KOPT-K1 (cell line): ENCODE results near the gene NXPH3.

Experiments used
- H3K27ac ChIP-seq: fragments of 200-600 bp; sonication (generic); 2 replicates; pipeline ENCODE4 v1.5.1; 2016; ENCODE audit warnings: antibody characterized with exemption, mild to moderate bottlenecking, low read depth, low read length; ENCODE audit not compliant: poor library complexity, severe bottlenecking
- H3K36me3 ChIP-seq: fragments of 200-600 bp; sonication (generic); 2 replicates; pipeline ENCODE4 v1.5.1; 2017; ENCODE audit warnings: antibody characterized with exemption, mild to moderate bottlenecking, low read length, moderate library complexity; ENCODE audit not compliant: insufficient read depth
- H3K9me3 ChIP-seq: fragments of 200-600 bp; sonication (generic); 2 replicates; pipeline ENCODE4 v1.5.1; 2017; ENCODE audit warnings: antibody characterized with exemption, low read length, mild to moderate bottlenecking; ENCODE audit not compliant: insufficient read depth, poor library complexity, severe bottlenecking

NXPH3 gene

GRCh38 chr17:49610883-49611584, 35.4 kb downstream of the NXPH3 start:
- Histone ChIP-seq H3K9me3 (no peaks in the 10 kb centered on the region), H3K36me3 (peaks cover 90% of the 10 kb centered on the region), H3K27ac (no peak overlapping the region)

DNA sequence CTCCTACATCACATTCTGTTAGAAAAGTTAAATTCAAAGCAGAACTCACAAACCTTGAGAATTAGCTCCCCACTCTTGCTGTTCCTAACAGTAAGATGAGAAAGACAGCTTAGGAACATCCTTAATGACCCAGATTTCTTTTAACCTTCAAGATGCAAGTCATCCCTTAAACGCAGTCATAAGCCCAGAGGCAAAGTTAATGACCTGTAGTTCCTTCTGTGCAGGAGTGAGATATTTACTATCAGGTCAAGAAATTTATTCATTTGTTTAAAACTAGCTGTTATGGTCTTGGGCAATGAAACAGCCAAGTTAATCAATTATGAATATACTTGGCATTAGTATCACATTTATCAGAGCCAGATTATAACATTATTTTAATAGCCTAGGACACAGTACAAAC, 37.1 kb downstream of the NXPH3 start:
- H3K9me3 ChIP-seq: no peaks in the 10 kb centered on the region
- peaks cover 90% of the 10 kb centered on the region for H3K36me3 ChIP-seq

DNA sequence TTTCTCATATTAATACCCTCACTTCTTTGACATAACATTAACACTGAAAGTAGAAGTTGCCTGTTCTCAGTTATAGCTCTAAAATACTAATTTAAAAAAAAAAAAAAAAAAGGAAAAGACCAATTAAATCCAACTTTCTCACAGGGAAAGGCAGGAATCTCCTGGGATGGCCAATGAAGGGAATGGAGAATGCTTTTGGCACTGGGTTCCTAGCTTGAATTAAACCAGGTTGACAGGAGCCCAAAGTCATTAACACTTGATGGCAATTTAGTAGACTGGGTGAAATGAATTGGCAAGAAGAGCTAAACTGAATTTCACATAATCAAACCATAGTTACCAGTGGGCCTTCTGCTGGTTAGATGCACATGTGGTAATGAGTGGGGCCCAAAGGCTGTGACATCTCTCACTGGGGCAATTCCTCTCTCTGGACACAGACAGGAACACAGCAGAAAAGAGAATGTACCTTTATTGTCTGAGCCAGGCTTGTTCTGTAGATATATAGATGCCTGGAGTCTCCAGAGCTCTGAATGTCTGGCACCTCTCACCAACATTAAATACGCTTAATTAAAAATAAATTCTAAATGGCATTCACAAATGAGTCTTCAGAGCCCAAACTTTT, 37.6 kb downstream of the NXPH3 start:
- peaks cover 90% of the 10 kb centered on the region for H3K36me3 ChIP-seq
- H3K27ac ChIP-seq: no peak overlapping the region
- no peaks in the 10 kb centered on the region for H3K9me3 ChIP-seq

More for the DNA sequence above, 37.1 kb downstream of the NXPH3 start:
- no peak overlapping the region for H3K27ac ChIP-seq

DNA sequence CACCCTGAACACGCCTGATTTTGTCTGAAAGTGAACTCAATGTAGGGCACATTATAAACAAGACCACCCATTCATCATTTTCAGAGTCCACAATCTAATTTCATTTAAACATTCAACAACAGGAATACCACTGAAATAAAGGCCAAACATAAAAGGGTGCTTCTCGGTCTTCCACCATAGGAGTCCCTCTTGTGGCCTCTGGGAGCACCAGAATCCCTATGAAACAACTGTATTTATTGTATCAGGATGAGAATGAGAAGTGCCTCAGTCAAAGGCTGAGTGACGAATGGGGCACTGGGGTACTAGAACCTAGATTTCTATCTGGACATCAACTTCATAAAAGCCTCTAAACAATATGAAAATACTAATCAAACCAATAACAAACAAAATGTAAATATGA, 40.4 kb downstream of the NXPH3 start:
- Histone ChIP-seq H3K9me3 (no peaks in the 10 kb centered on the region), H3K36me3 (peaks cover 84% of the 10 kb centered on the region), H3K27ac (no peak overlapping the region)

DNA sequence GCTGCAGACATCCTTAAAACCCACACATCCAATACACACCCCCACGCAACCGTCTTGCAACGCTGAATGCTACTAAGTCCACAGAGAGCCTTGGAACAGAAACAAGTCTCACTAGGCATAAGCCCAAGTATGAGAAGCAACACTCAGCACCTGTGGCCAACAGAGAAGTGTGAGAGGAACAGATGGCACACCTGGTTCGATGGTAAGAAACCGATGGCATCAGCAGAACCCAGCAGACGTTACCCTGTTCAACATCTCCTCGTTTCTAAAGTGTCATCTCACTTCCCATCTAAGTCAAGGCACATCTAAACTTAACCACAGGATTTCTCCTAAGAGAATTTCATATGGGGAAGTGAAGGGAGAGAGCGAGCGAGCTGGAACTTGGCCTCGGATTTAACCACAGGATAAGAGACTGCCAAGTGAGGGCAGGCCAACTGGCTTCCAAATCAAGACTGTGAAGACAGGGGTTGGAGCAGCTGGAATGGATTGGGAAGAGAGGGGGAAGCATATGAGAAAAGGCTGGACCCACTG, 41.0 kb downstream of the NXPH3 start:
- Histone ChIP-seq H3K36me3 (peaks cover 84% of the 10 kb centered on the region), H3K27ac (no peak overlapping the region), H3K9me3 (no peaks in the 10 kb centered on the region)

DNA sequence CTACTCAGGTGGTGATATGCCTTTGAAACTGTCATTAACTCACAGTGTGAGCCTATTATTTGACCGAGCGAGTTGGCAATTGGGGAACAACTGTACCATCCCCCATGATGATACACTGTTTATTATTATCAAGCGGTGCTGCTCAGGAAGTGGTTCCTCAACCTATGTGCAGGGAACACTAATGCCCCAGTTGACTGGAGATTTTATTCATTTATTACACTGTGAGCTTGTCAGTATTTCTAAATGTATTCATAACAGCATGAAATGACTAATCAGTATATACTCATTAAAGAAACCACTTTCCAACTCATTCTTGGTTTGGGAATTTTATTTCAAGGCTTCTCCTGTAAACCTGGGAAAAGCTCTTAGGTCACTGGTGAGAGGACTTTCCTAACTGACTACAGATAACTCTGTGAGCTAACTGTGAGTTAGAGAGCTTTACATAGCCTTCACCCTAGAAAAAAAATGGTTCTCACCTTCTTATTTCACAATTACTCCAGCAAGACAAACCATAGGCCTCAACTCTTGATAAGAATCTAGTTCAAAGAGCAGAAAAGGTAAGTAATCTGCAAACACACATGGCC, 42.4 kb downstream of the NXPH3 start:
- H3K36me3 ChIP-seq: peaks cover 85% of the 10 kb centered on the region
- H3K27ac ChIP-seq: no peak overlapping the region

GRCh38 chr17:49621420-49621819, 45.7 kb downstream of the NXPH3 start:
- Histone ChIP-seq H3K9me3 (no peaks in the 10 kb centered on the region), H3K36me3 (peaks cover 67% of the 10 kb centered on the region), H3K27ac (no peak overlapping the region)

More for the DNA sequence above, 42.4 kb downstream of the NXPH3 start:
- no peaks in the 10 kb centered on the region for H3K9me3 ChIP-seq

GRCh38 chr17:49621946-49622529, 46.4 kb downstream of the NXPH3 start:
- Histone ChIP-seq H3K36me3 (peaks cover 61% of the 10 kb centered on the region), H3K27ac (no peak overlapping the region), H3K9me3 (no peaks in the 10 kb centered on the region)

- Histone ChIP-seq H3K36me3 (peaks cover 34% of the 10 kb centered on the region), H3K27ac (no peak overlapping the region), H3K9me3 (no peaks in the 10 kb centered on the region)
Observed at GRCh38 chr17:49624896-49625295, 49.2 kb downstream of the NXPH3 start.

- Histone ChIP-seq H3K9me3 (no peaks in the 10 kb centered on the region), H3K27ac (no peak overlapping the region), H3K36me3 (peaks cover 11% of the 10 kb centered on the region; the same call in 1 of the 2 replicates)
Observed at GRCh38 chr17:49629447-49629846, 53.8 kb downstream of the NXPH3 start.

DNA sequence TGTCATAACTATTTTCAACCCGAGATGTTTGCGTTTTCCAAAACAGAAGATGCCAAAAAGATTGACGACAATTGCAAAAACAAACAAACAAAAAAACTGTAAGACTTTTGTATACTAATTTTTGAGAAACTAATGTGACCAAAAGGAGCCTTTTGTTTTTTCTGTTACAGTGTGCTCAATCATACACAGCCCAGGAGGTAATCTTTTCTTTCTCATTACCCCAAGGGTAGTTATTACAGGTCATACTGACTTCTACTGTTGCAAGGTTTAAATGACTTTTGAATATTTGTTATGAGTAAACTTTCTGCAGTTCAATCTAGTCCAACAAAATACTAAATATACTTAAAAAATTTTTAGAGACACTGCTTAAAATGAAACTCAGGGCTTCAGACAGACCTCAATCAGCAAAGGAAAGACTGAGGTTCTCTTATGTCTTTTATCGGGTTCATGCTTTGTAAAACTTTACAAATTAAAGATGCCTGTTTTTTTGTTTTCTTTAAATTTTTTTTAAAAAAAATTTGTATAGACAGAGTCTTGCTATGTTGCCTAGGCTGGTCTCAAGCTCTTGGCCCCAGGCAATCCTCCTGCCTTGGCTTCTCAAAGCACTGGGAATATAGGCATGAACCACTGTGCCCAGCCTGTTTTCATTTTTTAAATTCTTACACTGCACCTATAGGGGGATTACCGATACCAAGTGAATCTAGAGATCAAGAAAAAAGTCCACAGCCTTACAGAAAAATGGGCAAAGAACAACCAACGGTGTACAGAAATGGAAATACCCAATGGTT, 54.6 kb downstream of the NXPH3 start:
- Histone ChIP-seq H3K27ac (no peak overlapping the region), H3K9me3 (no peaks in the 10 kb centered on the region), H3K36me3 (peaks cover 11% of the 10 kb centered on the region; the same call in 1 of the 2 replicates)

- peaks cover 14% of the 10 kb centered on the region; the same call in 1 of the 2 replicates for H3K36me3 ChIP-seq
- H3K27ac ChIP-seq: no peak overlapping the region
- H3K9me3 ChIP-seq: no peaks in the 10 kb centered on the region
Observed at GRCh38 chr17:49631496-49631895, 55.8 kb downstream of the NXPH3 start.
